Stimulated activated CD4-positive, alpha-beta T cell treated with anti-CD3 and anti-CD28 coated beads, Interleukin-15, amount 100 ng/mL, for 1 hour (primary cell): ENCODE measurements around the gene LAMA2.
"Not testable (repeated sequence)": the region's sequence is repeated elsewhere in the genome, so short reads cannot be mapped to it uniquely, and the experiment has no call there.

Experiments
- DNase-seq, 2 donors: peaks; one replicate each; pipeline ENCODE4 v3.0.0-alpha.2; 2020; ENCODE audit warnings: low read depth in 1 of 2, low spot score in 1 of 2

Gene LAMA2

GRCh38 chr6:129006724-129007514, 124.0 kb downstream of the LAMA2 start:
- DNase-seq = no peak

- DNase-seq = no peak
These were observed 124.9 kb downstream of the LAMA2 start for GRCh38 chr6:129007701-129008373.

- no peak for DNase-seq
These were observed 125.7 kb downstream of the LAMA2 start for GRCh38 chr6:129008591-129008990.

GRCh38 chr6:129009851-129010250, 126.9 kb downstream of the LAMA2 start:
- no peak for DNase-seq

- no peak for DNase-seq
These were observed 131.4 kb downstream of the LAMA2 start for GRCh38 chr6:129014302-129014701.

- no peak for DNase-seq
These were observed 132.8 kb downstream of the LAMA2 start for GRCh38 chr6:129015721-129016120.

- no peak for DNase-seq
These were observed 133.9 kb downstream of the LAMA2 start for GRCh38 chr6:129016844-129017243.

- no peak for DNase-seq
These were observed 139.1 kb downstream of the LAMA2 start for GRCh38 chr6:129022011-129022553.

- no peak for DNase-seq
These were observed 143.7 kb downstream of the LAMA2 start for GRCh38 chr6:129026601-129027000.

GRCh38 chr6:129029778-129030177, 146.8 kb downstream of the LAMA2 start:
- no peak for DNase-seq

GRCh38 chr6:129030215-129030614, 147.3 kb downstream of the LAMA2 start:
- DNase-seq = no peak

GRCh38 chr6:129031051-129031599, 148.2 kb downstream of the LAMA2 start:
- no peak for DNase-seq

- DNase-seq = no peak
These were observed 149.7 kb downstream of the LAMA2 start for GRCh38 chr6:129032602-129033001.

GRCh38 chr6:129033180-129033579, 150.2 kb downstream of the LAMA2 start:
- DNase-seq = no peak

- no peak for DNase-seq
These were observed 150.6 kb downstream of the LAMA2 start for GRCh38 chr6:129033581-129033980.

- no peak for DNase-seq
These were observed 158.6 kb downstream of the LAMA2 start for GRCh38 chr6:129041563-129041962.

GRCh38 chr6:129046526-129046925, 163.6 kb downstream of the LAMA2 start:
- DNase-seq = no peak

GRCh38 chr6:129047834-129048233, 164.9 kb downstream of the LAMA2 start:
- no peak for DNase-seq

- no peak for DNase-seq
These were observed 167.1 kb downstream of the LAMA2 start for GRCh38 chr6:129050086-129050485.

- not testable (repeated sequence) for DNase-seq
These were observed 170.2 kb downstream of the LAMA2 start for GRCh38 chr6:129053143-129053542.

- no peak for DNase-seq
These were observed 172.9 kb downstream of the LAMA2 start for GRCh38 chr6:129055796-129056195.

GRCh38 chr6:129059650-129060049, 176.7 kb downstream of the LAMA2 start:
- no peak for DNase-seq
